Measurements from ENCODE around the gene NEAT1.
"Not testable (repeated sequence)": the region's sequence is repeated elsewhere in the genome, so short reads cannot be mapped to it uniquely, and the experiment has no call there.

Gene NEAT1

GRCh38 chr11:65448418-65449105 lies 26.0 kb downstream of the NEAT1 start:
- DNase-seq (ENCODE audit: low read depth): no peak

GRCh38 chr11:65451301-65451700 lies 28.7 kb downstream of the NEAT1 start:
- not testable (repeated sequence) for DNase-seq (ENCODE audit: low read depth)

GRCh38 chr11:65452259-65452658 lies 29.7 kb downstream of the NEAT1 start:
- not testable (repeated sequence) for DNase-seq (ENCODE audit: low read depth)

- DNase-seq (ENCODE audit: low read depth): no peak
These were observed 30.4 kb downstream of the NEAT1 start for GRCh38 chr11:65452806-65453490.

DNA sequence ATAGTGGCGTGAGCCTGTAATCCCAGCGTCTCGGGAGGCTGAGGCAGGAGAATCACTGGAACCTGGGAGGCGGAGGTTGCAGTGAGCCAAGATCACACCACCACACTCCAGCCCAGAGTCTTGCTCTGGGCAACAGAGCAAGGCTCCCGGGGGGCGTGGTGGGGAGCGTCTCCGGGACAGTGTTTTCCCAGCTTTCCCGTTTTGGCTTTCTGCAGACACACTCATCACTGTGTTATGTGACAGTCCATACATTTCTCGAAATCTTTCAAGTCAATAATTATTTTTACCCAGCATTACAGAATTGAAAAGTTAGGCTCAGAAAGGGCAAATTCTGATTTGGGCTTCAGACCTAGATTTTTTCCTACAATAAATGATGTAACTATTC lies 31.7 kb downstream of the NEAT1 start:
- no peak for DNase-seq (ENCODE audit: low read depth)

DNA sequence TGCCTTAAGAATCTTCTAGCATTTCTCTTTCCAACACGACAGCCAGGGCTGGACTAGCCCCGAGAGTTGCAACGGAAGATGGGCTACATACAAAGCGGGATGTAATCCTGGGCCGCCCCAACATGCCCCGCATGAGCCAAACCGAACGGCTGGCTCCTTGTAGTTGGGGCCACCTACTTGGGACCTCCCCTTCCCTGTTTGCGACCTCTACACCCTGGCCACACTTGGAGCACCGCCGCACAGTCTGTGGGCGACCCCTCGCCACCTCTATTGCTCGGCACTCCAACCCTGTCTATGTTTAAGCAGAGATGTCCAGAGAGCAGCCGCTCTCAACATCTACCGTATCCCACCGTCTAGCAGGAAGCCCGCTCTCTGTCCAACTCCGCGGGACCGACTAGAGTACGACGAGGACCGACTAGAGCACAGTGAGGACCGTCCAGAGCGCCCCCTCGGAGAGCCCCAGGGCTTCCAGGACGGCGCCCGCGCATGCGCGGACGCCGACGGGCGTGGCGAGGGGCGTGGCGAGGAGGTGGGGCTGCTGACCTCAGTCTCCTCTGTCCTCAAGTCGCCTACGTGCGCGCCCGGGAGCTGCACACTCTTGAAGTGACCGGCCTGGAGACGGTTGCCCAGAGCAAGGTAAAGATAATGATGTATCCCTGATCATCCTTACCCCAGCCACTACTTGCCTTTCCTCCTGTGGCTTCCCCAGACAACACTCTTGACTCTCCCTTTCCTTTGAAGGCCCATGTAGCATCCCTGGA lies 32.3 kb downstream of the NEAT1 start:
- DNase-seq (ENCODE audit: low read depth): peak; percentile 64

GRCh38 chr11:65456418-65456817 lies 33.8 kb downstream of the NEAT1 start:
- no peak for DNase-seq (ENCODE audit: low read depth)

GRCh38 chr11:65459552-65459951 lies 37.0 kb downstream of the NEAT1 start:
- no peak for DNase-seq (ENCODE audit: low read depth)

DNA sequence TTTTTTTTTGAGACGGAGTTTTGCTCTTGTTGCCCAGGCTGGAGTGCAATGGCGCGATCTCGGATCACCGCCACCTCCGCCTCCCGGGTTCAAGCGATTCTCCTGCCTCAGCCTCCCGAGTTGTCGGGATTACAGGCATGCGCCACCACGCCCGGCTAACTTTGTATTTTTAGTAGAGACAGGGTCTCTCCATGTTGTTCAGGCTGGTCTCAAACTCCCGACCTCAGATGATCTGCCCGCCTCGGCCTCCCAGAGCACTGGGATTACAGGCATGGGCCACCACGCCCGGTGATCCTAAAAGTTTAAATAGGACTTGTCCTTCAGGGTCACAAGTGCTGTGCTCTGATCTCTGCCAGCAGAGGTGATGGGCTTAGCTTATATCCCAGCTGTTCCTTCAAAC lies 42.9 kb downstream of the NEAT1 start:
- DNase-seq (ENCODE audit: low read depth): not testable (repeated sequence)

GRCh38 chr11:65467306-65467705 lies 44.7 kb downstream of the NEAT1 start:
- DNase-seq (ENCODE audit: low read depth): not testable (repeated sequence)

GRCh38 chr11:65468874-65469333 lies 46.3 kb downstream of the NEAT1 start:
- peak; percentile 35 for DNase-seq (ENCODE audit: low read depth)

DNA sequence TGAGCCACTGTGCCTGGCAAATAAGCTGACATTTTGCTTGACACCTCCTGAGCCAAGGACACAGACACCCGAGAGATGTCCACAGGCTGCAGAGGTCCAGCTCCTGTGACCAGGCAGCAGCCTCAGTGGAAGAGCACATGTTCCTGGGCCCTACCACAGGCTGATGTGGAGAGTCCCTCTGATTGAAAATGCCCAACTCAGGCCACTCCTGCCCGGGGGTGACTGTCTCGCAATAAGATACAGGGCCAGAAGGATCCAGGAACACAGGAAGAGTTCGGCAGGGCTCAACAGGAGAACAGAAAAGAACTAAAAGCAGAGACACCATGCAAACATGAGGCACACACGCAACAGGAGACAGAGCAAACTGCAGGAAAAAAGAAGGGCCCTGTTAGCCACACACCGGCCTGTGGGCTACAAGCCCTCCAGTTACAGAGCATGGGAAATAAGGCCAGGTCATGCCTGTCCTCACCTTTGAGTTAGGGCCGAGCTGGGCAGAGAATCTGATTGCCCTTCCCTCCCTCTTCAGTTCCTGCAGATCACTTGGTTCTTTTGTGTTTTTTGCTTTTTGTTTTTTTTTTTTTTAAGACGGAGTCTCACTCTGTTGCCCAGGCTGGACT lies 47.9 kb downstream of the NEAT1 start:
- no peak for DNase-seq (ENCODE audit: low read depth)

DNA sequence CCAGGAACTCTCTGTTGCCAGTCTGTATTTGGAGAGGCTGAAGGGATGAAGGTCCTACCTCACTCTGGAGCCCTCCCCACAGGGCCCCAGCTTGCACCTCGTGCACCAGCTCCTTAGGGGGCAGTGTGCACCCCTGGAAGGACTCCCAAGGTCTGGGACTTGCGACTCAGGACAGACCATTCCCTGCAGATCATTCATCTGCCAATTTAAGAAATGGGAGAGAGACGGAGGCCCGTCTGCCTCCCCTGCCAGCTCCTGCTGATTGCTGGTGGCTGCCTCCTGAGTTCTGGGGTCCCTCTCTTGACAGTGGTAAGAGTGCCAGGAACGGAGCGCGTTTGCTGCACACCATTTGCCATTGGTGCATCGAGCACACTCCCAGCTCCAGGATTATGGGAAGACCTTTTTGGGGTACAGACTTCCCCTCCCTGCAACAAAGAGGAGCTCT lies 48.9 kb downstream of the NEAT1 start:
- DNase-seq (ENCODE audit: low read depth): no peak

GRCh38 chr11:65472588-65473277 lies 50.1 kb downstream of the NEAT1 start:
- DNase-seq (ENCODE audit: low read depth): not testable (repeated sequence)

GRCh38 chr11:65473278-65473860 lies 50.8 kb downstream of the NEAT1 start:
- DNase-seq (ENCODE audit: low read depth): no peak

DNA sequence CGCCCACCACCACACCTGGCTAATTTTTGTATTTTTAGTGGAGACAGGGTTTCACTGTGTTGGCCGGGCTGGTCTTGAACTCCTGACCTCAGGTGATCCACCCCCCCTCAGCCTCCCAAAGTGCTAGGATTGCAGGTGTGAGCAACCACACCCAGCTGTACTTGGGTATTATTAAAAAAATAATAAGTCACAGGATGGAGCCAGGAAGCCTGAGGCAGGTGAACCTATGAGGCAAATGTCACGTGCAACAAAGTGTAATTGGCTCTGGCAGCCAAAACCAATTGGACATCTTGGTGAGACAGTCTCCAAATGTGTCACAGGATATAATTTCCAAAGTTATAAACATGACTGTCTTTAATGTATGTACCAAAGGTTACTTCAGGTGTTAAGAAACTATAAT lies 52.3 kb downstream of the NEAT1 start:
- no peak for DNase-seq (ENCODE audit: low read depth)

DNA sequence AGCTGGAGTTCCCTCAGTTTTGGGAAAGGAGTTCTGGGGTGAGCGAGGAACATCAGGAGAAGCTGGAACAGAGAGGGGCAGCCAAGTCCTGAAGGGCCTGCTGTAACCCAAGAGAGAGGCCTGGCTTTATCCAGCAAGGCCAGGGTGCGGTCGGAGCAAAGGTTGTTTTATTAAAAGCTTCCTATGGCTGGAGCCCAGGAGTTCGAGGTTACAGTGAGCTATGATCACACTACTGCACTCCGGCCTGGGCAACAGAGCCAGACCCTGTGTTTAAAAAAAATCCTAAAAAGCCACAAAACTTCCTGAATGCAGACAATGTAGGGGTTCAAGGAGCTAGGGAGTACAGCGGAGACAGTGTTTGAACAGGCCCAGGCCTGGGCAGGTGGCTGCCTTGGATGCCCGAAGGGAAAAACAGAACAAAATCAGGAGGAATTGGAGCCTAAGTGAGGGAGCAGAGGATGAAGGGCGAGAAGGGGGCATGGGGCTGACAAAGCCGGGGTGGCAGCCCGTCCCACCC lies 54.1 kb downstream of the NEAT1 start:
- DNase-seq (ENCODE audit: low read depth): no peak

- peak; percentile 86 for DNase-seq (ENCODE audit: low read depth)
These were observed 54.8 kb downstream of the NEAT1 start for GRCh38 chr11:65477149-65477965.

GRCh38 chr11:65478388-65479183 lies 56.0 kb downstream of the NEAT1 start:
- no peak for DNase-seq (ENCODE audit: low read depth)

All from T follicular helper cell (primary cell).